ENCODE measurements around the gene SHC2. TPM values are rescaled to one million over a fixed set of nuclear protein-coding genes. Genes with fewer than 3 reads are reported as not detected.

SHC2 gene
- total RNA-seq, 2 experiments from 2014 or later, result 0.36 to 0.42 TPM

DNA sequence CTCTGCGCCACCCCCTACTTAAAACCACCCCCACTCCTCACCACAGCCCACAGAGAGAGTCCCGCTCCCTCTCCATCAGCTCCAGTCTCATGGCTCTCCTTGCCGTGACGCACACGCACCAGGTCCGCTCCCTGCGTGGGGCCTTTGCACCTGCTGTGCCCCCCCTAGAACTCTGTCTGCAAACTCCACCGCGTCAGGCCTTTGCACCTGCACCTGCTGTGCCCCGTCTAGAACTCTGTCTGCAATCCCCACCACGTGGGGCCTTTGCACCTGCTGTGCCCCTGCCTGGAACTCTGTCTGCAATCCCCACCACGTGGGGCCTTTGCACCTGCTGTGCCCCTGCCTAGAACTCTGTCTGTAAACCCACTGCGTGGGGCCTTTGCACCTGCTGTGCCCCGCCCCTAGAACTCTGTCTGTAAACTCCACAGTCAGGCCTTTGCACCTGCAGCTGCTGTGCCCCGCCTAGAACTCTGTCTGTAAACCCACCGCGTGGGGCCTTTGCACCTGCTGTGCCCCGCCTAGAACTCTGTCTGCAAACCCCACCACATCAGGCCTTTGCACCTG is 4.2 kb downstream of the SHC2 start:
- no peak overlapping the region for H3K27ac ChIP-seq (ENCODE audit: low read depth in 1 of 2, low read length in 2 of 2)
- CTCF ChIA-PET, result no interaction called here
- no peaks in the 10 kb centered on the region for H3K36me3 ChIP-seq (ENCODE audit: insufficient read depth, low read length)
- H3K9me3 Mint-ChIP-seq, result no peaks in the 10 kb centered on the region
- H3K36me3 Mint-ChIP-seq (ENCODE audit: low read depth), result no peaks in the 10 kb centered on the region
- peaks cover 13% of the 10 kb centered on the region for H3K4me1 ChIP-seq (ENCODE audit: insufficient read depth, low read length)
- no peak for DNase-seq
- peaks cover 5% of the 10 kb centered on the region for H3K4me1 Mint-ChIP-seq (ENCODE audit: low read depth)
- POLR2A ChIA-PET, result no interaction called here
- H3K4me3 ChIP-seq (ENCODE audit: low read length), result no peak overlapping the region
- H3K9me3 ChIP-seq (ENCODE audit: control insufficient read depth in 1 of 2, insufficient read depth in 1 of 2, low read length in 2 of 2), result peaks cover 0 to 17% of the 10 kb centered on the region in 2 experiments
- peaks cover 14 to 20% of the 10 kb centered on the region in 2 experiments for H3K27me3 ChIP-seq (ENCODE audit: control insufficient read depth in 1 of 2, insufficient read depth in 2 of 2, low read length in 2 of 2)
- H3K27ac Mint-ChIP-seq, result no peak overlapping the region
- TF ChIP-seq, protein P1, sequence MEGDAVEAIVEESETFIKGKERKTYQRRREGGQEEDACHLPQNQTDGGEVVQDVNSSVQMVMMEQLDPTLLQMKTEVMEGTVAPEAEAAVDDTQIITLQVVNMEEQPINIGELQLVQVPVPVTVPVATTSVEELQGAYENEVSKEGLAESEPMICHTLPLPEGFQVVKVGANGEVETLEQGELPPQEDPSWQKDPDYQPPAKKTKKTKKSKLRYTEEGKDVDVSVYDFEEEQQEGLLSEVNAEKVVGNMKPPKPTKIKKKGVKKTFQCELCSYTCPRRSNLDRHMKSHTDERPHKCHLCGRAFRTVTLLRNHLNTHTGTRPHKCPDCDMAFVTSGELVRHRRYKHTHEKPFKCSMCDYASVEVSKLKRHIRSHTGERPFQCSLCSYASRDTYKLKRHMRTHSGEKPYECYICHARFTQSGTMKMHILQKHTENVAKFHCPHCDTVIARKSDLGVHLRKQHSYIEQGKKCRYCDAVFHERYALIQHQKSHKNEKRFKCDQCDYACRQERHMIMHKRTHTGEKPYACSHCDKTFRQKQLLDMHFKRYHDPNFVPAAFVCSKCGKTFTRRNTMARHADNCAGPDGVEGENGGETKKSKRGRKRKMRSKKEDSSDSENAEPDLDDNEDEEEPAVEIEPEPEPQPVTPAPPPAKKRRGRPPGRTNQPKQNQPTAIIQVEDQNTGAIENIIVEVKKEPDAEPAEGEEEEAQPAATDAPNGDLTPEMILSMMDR (IDR thresholded peaks at IDR 0.05), result no peak
- intact Hi-C loops (cut with DNase I, micrococcal nuclease), result no loop called here
- no peak overlapping the region for H3K4me3 Mint-ChIP-seq
- H3K27me3 Mint-ChIP-seq, result peaks cover 10% of the 10 kb centered on the region
- no peak for ATAC-seq (ENCODE audit: poor library complexity)

DNA sequence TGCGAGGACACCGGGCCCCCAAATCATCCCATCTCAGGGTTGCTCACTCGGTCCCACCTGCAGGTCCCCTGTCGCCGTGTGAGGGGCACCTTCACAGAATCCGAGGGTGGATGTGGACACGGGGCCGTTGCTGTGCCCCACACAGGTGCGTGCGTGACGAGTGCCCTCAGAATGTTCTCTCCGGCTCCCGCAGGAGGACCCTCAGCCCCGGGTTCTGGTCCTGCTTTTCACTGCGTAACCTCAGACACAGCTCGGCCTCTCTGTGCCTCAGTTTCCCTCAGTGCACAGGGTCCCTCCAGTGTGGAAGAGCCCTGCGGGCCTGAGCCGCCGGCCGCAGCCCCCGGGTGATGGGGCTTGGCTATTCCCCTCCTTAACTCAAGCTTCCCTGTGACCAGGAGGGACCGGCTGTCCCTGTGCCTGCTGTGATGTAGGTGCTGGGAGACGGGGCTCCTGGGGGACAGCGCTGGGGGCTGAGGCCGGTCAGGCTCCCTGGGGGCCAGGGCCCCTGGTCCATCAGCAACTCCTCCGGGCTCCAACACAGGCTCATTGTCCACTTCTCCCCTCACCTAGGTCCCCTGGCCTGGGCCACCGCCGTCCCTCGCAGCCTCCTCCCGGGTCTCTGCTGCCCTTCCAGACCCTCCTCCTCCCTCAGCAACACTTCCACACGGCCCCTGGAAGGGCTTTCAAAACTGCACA is 4.8 kb downstream of the SHC2 start:
- DNase-seq, result no peak
- Mint-ChIP-seq H3K4me1 (ENCODE audit: low read depth) (peaks cover 5% of the 10 kb centered on the region), H3K36me3 (ENCODE audit: low read depth) (no peaks in the 10 kb centered on the region), H3K9me3 (no peaks in the 10 kb centered on the region), H3K27me3 (peaks cover 7% of the 10 kb centered on the region), H3K4me3 (no peak overlapping the region), H3K27ac (no peak overlapping the region)
- Histone ChIP-seq H3K4me1 (ENCODE audit: insufficient read depth, low read length) (peaks cover 8% of the 10 kb centered on the region), H3K27ac (ENCODE audit: low read depth in 1 of 2, low read length in 2 of 2) (no peak overlapping the region), H3K27me3 (ENCODE audit: control insufficient read depth in 1 of 2, insufficient read depth in 2 of 2, low read length in 2 of 2) (peaks cover 9 to 14% of the 10 kb centered on the region in 2 experiments), H3K36me3 (ENCODE audit: insufficient read depth, low read length) (no peaks in the 10 kb centered on the region), H3K9me3 (ENCODE audit: control insufficient read depth in 1 of 2, insufficient read depth in 1 of 2, low read length in 2 of 2) (peaks cover 0 to 20% of the 10 kb centered on the region in 2 experiments), H3K4me3 (ENCODE audit: low read length) (no peak overlapping the region)
- intact Hi-C loops (cut with DNase I, micrococcal nuclease), result no loop called here
- CTCF ChIA-PET, result no interaction called here
- POLR2A ChIA-PET, result no interaction called here
- no peak for ATAC-seq (ENCODE audit: poor library complexity)
- TF ChIP-seq, protein P1 (IDR thresholded peaks at IDR 0.05), result no peak

- no peak for DNase-seq
- Histone ChIP-seq H3K4me3 (ENCODE audit: low read length) (no peak overlapping the region), H3K4me1 (ENCODE audit: insufficient read depth, low read length) (peaks cover 8% of the 10 kb centered on the region), H3K36me3 (ENCODE audit: insufficient read depth, low read length) (no peaks in the 10 kb centered on the region), H3K27me3 (ENCODE audit: control insufficient read depth in 1 of 2, insufficient read depth in 2 of 2, low read length in 2 of 2) (peaks cover 9 to 14% of the 10 kb centered on the region in 2 experiments), H3K9me3 (ENCODE audit: control insufficient read depth in 1 of 2, insufficient read depth in 1 of 2, low read length in 2 of 2) (peaks cover 0 to 28% of the 10 kb centered on the region in 2 experiments), H3K27ac (ENCODE audit: low read depth in 1 of 2, low read length in 2 of 2) (no peak overlapping the region)
- POLR2A ChIA-PET, result no interaction called here
- Mint-ChIP-seq H3K4me1 (ENCODE audit: low read depth) (peaks cover 5% of the 10 kb centered on the region), H3K27me3 (peaks cover 7% of the 10 kb centered on the region), H3K36me3 (ENCODE audit: low read depth) (no peaks in the 10 kb centered on the region), H3K4me3 (no peak overlapping the region), H3K9me3 (no peaks in the 10 kb centered on the region), H3K27ac (no peak overlapping the region)
- CTCF ChIA-PET, result no interaction called here
- ATAC-seq (ENCODE audit: poor library complexity), result no peak
- intact Hi-C loops (cut with DNase I, micrococcal nuclease), result no loop called here
- TF ChIP-seq, protein P1 (IDR thresholded peaks at IDR 0.05), result no peak
These were observed 5.7 kb downstream of the SHC2 start for GRCh38 chr19:455031-455705.

Data from CD4-positive, alpha-beta T cell (primary cell).